ENCODE data around the gene PLPP1. TPM values are rescaled to one million over a fixed set of nuclear protein-coding genes. Genes with fewer than 3 reads are reported as not detected.

The PLPP1 gene
- total and polyA plus RNA-seq, 8 donors, result 56.2 to 93.6 (median 85.1) TPM

DNA sequence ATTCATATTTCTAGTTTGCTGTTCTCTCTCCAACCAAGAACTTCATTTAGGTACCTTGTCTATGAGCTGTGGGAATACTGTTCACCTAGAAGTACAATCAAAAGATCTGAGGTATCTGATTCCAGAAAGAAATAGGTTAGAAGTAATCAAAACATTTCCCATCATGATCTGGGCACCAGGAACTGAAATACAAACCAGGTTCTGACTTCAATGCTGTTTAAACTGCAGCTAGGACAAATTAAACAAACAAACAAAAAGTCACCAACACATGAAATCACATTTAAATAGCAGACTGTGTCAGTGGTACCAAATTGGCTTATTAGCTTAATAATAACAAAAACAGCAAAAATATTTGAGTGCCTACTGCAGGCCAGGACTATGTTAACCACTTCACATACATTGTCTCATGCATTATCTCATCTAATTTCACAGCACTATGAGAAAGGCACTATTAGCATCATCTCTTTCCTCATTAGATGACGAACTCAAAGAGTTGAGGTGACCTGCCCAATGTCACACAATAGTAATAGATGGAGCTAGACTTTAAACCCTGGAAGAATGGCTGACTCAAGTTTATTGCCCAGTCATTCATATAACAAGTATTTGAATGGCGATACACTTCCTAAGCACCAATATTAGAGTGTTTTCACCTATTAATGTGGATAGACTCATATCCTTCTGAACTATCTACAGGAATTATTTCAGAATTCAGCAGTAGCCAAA is 14.5 kb downstream of the PLPP1 start:
- TF ChIP-seq, protein P1, sequence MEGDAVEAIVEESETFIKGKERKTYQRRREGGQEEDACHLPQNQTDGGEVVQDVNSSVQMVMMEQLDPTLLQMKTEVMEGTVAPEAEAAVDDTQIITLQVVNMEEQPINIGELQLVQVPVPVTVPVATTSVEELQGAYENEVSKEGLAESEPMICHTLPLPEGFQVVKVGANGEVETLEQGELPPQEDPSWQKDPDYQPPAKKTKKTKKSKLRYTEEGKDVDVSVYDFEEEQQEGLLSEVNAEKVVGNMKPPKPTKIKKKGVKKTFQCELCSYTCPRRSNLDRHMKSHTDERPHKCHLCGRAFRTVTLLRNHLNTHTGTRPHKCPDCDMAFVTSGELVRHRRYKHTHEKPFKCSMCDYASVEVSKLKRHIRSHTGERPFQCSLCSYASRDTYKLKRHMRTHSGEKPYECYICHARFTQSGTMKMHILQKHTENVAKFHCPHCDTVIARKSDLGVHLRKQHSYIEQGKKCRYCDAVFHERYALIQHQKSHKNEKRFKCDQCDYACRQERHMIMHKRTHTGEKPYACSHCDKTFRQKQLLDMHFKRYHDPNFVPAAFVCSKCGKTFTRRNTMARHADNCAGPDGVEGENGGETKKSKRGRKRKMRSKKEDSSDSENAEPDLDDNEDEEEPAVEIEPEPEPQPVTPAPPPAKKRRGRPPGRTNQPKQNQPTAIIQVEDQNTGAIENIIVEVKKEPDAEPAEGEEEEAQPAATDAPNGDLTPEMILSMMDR (IDR thresholded peaks at IDR 0.05), result no peak
- intact Hi-C loops (cut with DNase I), result no loop called here
- DNase-seq (no peak), ATAC-seq (no peak)
- Histone ChIP-seq H3K4me3 (no peak overlapping the region), H3K27ac (no peak overlapping the region), H3K4me1 (no peaks in the 10 kb centered on the region), H3K27me3 (no peaks in the 10 kb centered on the region), H3K36me3 (no peaks in the 10 kb centered on the region), H3K9me3 (no peaks in the 10 kb centered on the region)

GRCh38 chr5:55518831-55519390 is 15.9 kb downstream of the PLPP1 start:
- no peak for DNase-seq
- TF ChIP-seq, protein P1 (IDR thresholded peaks at IDR 0.05), result no peak
- H3K36me3 ChIP-seq, result no peaks in the 10 kb centered on the region
- no peak for ATAC-seq
- no peak overlapping the region for H3K27ac ChIP-seq
- no peaks in the 10 kb centered on the region for H3K4me1 ChIP-seq
- no peaks in the 10 kb centered on the region for H3K9me3 ChIP-seq
- H3K4me3 ChIP-seq, result no peak overlapping the region
- H3K27me3 ChIP-seq, result no peaks in the 10 kb centered on the region
- intact Hi-C loops (cut with DNase I), result no loop called here

DNA sequence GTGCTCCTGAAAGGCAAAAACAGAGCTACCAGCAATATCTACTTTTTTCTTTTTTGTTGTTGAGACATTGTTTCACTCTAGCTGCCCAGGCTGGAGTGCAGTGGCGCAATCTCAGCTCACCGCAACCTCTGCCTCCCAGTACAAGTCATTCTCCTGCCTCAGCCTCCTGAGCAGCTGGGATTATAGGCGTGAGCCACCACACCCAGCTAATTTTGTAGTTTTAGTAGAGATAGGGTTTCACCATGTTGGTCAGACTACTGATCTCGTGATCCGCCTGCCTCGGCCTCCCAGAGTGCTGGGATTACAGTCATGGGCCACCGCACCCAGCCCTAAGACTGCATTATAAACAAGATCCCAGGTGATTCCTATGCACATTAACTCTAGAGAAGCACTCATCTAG is 17.0 kb downstream of the PLPP1 start:
- no peaks in the 10 kb centered on the region for H3K4me1 ChIP-seq
- H3K4me3 ChIP-seq, result no peak overlapping the region
- no peak for DNase-seq
- H3K9me3 ChIP-seq, result no peaks in the 10 kb centered on the region
- H3K36me3 ChIP-seq, result no peaks in the 10 kb centered on the region
- no peak overlapping the region for H3K27ac ChIP-seq
- no peak for ATAC-seq
- TF ChIP-seq, protein P1 (IDR thresholded peaks at IDR 0.05), result no peak
- intact Hi-C loops (cut with DNase I), result no loop called here
- no peaks in the 10 kb centered on the region for H3K27me3 ChIP-seq

DNA sequence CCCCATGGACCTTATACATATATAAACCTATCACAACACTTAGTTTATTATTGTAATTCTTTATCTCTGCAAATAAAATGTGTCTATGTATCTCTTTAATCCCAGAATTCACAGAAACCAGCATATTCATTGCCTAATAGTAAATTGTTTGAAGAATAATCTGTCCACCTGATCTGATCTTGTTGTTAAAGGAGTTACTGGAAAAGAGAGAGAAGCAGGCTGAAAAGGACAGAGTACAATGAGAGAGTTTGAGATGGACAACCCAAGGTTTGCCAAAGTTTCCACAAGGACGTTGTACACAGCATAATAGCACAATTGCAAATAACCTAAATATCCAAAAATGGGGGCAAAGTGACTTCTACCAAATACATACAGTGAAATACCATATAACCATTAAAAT is 23.8 kb downstream of the PLPP1 start:
- Histone ChIP-seq H3K4me3 (no peak overlapping the region), H3K27me3 (no peaks in the 10 kb centered on the region), H3K9me3 (no peaks in the 10 kb centered on the region), H3K27ac (no peak overlapping the region), H3K36me3 (no peaks in the 10 kb centered on the region), H3K4me1 (peaks cover 4 to 7% of the 10 kb centered on the region in 2 donors)
- TF ChIP-seq, protein P1 (IDR thresholded peaks at IDR 0.05), result no peak
- no peak for DNase-seq
- ATAC-seq, result no peak
- intact Hi-C loops (cut with DNase I), result no loop called here

DNA sequence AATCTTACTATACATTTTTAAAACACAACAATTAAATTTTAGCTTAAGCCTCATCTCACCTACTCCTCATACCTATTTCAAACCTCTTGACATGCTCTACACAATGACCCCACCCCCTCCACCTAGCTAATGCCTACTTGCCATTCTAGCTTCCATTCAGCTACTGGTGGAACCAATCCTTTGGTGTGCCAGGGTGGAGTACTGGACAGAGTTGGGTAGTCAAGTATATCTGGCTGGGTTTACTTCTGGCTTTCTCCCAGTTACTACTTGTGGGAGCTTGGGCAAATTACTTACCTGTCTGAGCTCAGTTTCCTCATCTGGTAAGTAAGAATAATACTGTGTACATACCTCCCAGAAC is 24.3 kb downstream of the PLPP1 start:
- DNase-seq (no peak), ATAC-seq (no peak)
- intact Hi-C loops (cut with DNase I), result no loop called here
- TF ChIP-seq, protein P1 (IDR thresholded peaks at IDR 0.05), result no peak
- Histone ChIP-seq H3K36me3 (no peaks in the 10 kb centered on the region), H3K9me3 (no peaks in the 10 kb centered on the region), H3K27me3 (no peaks in the 10 kb centered on the region), H3K27ac (no peak overlapping the region), H3K4me1 (peaks cover 4 to 7% of the 10 kb centered on the region in 2 donors), H3K4me3 (no peak overlapping the region)

Measured in left lung (tissue), 10 donors.